Measurements from ENCODE around the gene B3GNT7. TPM values are rescaled to one million over a fixed set of nuclear protein-coding genes. Genes with fewer than 3 reads are reported as not detected.

B3GNT7 gene
- total and polyA plus RNA-seq, 2 of the 8 experiments (the other 6 are each of a cell fraction or from before 2014, with no cell fraction given): 26.4 to 73.1 TPM

GRCh38 chr2:231411237-231411636 is 15.7 kb downstream of the B3GNT7 start (continued):
- no peak for TF ChIP-seq ATF2 (IDR thresholded peaks at IDR 0.05; ENCODE audit: low read length)
- no peak for TF ChIP-seq FOSL1 (IDR thresholded peaks at IDR 0.05; ENCODE audit: insufficient read depth, low read depth, low read length)
- no peak for TF ChIP-seq CTBP2 (IDR thresholded peaks at IDR 0.05; ENCODE audit: borderline replicate concordance, insufficient read depth, insufficient read length, low read length)
